HCT116 (cell line): ENCODE results near the gene NGEF. TPM values are rescaled to one million over a fixed set of nuclear protein-coding genes. Genes with fewer than 3 reads are reported as not detected.

Source experiments
- ATAC-seq: fragments of 200-7000 bp; cut with Tn5 transposase; 2 replicates; pipeline ENCODE4 v1.9.1; 2020; ENCODE audit warnings: mild to moderate bottlenecking, moderate library complexity
- BruUV-seq: library from RNA; stranded (reverse); fragments of 400-500 nt; replicated peaks from 2 replicates; lab custom pipeline; 2021; lab: Mats Ljungman, UMichigan
- CTCF ChIA-PET: fragments of 300-600 bp; sonication (Branson Sonifier 250); formaldehyde crosslinking; loops from one replicate; lab custom pipeline; 2021; ENCODE audit warnings: antibody characterized with exemption; lab: Charles Lee
- POLR2A ChIA-PET: fragments of 300-600, 350-600 bp; sonication (Branson Sonifier 250); formaldehyde crosslinking; loops from one replicate; lab custom pipeline; 2021; ENCODE audit warnings: antibody characterized with exemption; lab: Charles Lee
- RAD21 ChIA-PET, 2 experiments: fragments of 300-600 bp; sonication (Branson Sonifier 250); formaldehyde crosslinking; loops; one replicate each; lab custom pipeline; 2023; ENCODE audit warnings: low total read pairs in 2 of 2; ENCODE audit not compliant: uncharacterized antibody in 2 of 2, unreplicated experiment in 2 of 2, low non-redundant PET in 1 of 2; lab: Charles Lee
- DNase-seq: peaks from one replicate; pipeline ENCODE4 v3.0.0-alpha.2; 2010; ENCODE audit warnings: low read depth, low spot score
- H2AFZ ChIP-seq: fragments of 200-600 bp; shearing (Covaris generic), sonication (generic); 2 replicates; pipeline ENCODE4 v1.6.1; 2017; ENCODE audit warnings: low read depth, mixed run types, mixed read lengths, antibody characterized with exemption, low read length; ENCODE audit not compliant: poor library complexity, severe bottlenecking
- H3K27ac ChIP-seq: 2 replicates; pipeline ENCODE4 v1.5.1; 2012; ENCODE audit warnings: low read depth, low read length
- H3K27me3 ChIP-seq: fragments of 200-600 bp; sonication (generic); 2 replicates; pipeline ENCODE4 v1.6.1; 2016; ENCODE audit warnings: mixed run types, low read length, mixed read lengths; ENCODE audit not compliant: insufficient read depth
- H3K36me3 ChIP-seq, 2 experiments: fragments of 200-500 bp in 1 of 2; fragments of 200-600 bp in 1 of 2; sonication (Bioruptor generic) in 1 of 2; sonication (generic) in 1 of 2; 2 replicates each; pipeline versions ENCODE4 v1.5.1 to v1.6.1; 2014 to 2016; ENCODE audit warnings: low read length in 2 of 2, inconsistent platforms in 1 of 2, mixed read lengths in 1 of 2, mixed run types in 1 of 2; ENCODE audit not compliant: insufficient read depth in 2 of 2, control insufficient read depth in 1 of 2
- H3K4me1 ChIP-seq, 2 experiments: fragments of 200-600 bp in 1 of 2; sonication (generic) in 1 of 2; 2 replicates each; pipeline versions ENCODE4 v1.5.1 to v1.6.1; 2012 to 2017; ENCODE audit warnings: low read length in 2 of 2, inconsistent platforms in 1 of 2, mild to moderate bottlenecking in 1 of 2, mixed read lengths in 1 of 2, mixed run types in 1 of 2, moderate library complexity in 1 of 2; ENCODE audit not compliant: insufficient read depth in 2 of 2, control insufficient read depth in 1 of 2
- H3K4me2 ChIP-seq: fragments of 200-600 bp; sonication (generic); 2 replicates; pipeline ENCODE4 v1.6.1; 2017; ENCODE audit warnings: mixed run types, low read length, mixed read lengths
- H3K4me3 ChIP-seq, 2 experiments: fragments of 200-600 bp in 1 of 2; sonication (generic) in 1 of 2; replicated peaks in 1 of 2; 2 replicates each; pipeline ENCODE4 v1.5.1; 2011 to 2016; ENCODE audit warnings: low read length in 2 of 2, control low read depth in 1 of 2, low read depth in 1 of 2, mild to moderate bottlenecking in 1 of 2, mixed read lengths in 1 of 2, mixed run types in 1 of 2
- H3K79me2 ChIP-seq: fragments of 200-600 bp; sonication (generic); 2 replicates; pipeline ENCODE4 v1.6.1; 2017; ENCODE audit warnings: mild to moderate bottlenecking, mixed run types, low read length, moderate library complexity, mixed read lengths; ENCODE audit not compliant: insufficient read depth
- H3K9ac ChIP-seq: fragments of 200-600 bp; sonication (generic); 2 replicates; pipeline ENCODE4 v1.6.1; 2016; ENCODE audit warnings: low read length, mixed read lengths
- H3K9me2 ChIP-seq: fragments of 200-600 bp; sonication (generic), shearing (Covaris generic); 2 replicates; pipeline ENCODE4 v1.6.1; 2017; ENCODE audit warnings: mixed run types, mild to moderate bottlenecking, moderate library complexity; ENCODE audit not compliant: insufficient read depth
- H3K9me3 ChIP-seq, 2 experiments: fragments of 200-500 bp in 1 of 2; fragments of 200-600 bp in 1 of 2; sonication (Bioruptor generic) in 1 of 2; sonication (generic) in 1 of 2; 2 replicates each; pipeline ENCODE4 v1.6.1; 2014 to 2017; ENCODE audit warnings: low read length in 2 of 2, mixed read lengths in 2 of 2, inconsistent platforms in 1 of 2, low read depth in 1 of 2, mild to moderate bottlenecking in 1 of 2, mixed run types in 1 of 2, moderate library complexity in 1 of 2; ENCODE audit not compliant: control insufficient read depth in 1 of 2, insufficient read depth in 1 of 2
- H4K20me1 ChIP-seq: fragments of 200-600 bp; sonication (generic), shearing (Covaris generic); 2 replicates; pipeline ENCODE4 v1.6.1; 2017; ENCODE audit warnings: mixed run types, mild to moderate bottlenecking, moderate library complexity; ENCODE audit not compliant: insufficient read depth
- ATF3 ChIP-seq: IDR thresholded peaks from 2 replicates; pipeline ENCODE4 v1.6.1; 2012
- ELF1 ChIP-seq: IDR thresholded peaks from 2 replicates; pipeline ENCODE4 v1.6.1; 2012; ENCODE audit warnings: low read depth, borderline replicate concordance
- FOSL1 ChIP-seq: IDR thresholded peaks from 2 replicates; pipeline ENCODE4 v1.6.1; 2012; ENCODE audit warnings: low read depth
- POLR2AphosphoS5 ChIP-seq: IDR thresholded peaks from 2 replicates; pipeline ENCODE4 v1.6.1; 2011; ENCODE audit warnings: mild to moderate bottlenecking, low read depth, low read length, moderate library complexity
- RAD21 ChIP-seq: IDR thresholded peaks from 2 replicates; pipeline ENCODE4 v1.6.1; 2012; ENCODE audit warnings: low read depth, mild to moderate bottlenecking
- SIN3A ChIP-seq: IDR thresholded peaks from 2 replicates; pipeline ENCODE4 v1.6.1; 2012; ENCODE audit warnings: low read depth
- SP1 ChIP-seq: IDR thresholded peaks from 2 replicates; pipeline ENCODE4 v1.6.1; 2012; ENCODE audit warnings: low read depth
- TCF7L2 ChIP-seq: IDR thresholded peaks from 2 replicates; pipeline ENCODE4 v1.7.0; 2011; ENCODE audit warnings: borderline replicate concordance, inconsistent platforms; ENCODE audit not compliant: insufficient read depth, insufficient read length; ENCODE audit errors: extremely low read depth
- YY1 ChIP-seq: IDR thresholded peaks from 2 replicates; pipeline ENCODE4 v1.6.1; 2011; ENCODE audit warnings: low read length, low read depth, moderate library complexity, mild to moderate bottlenecking; ENCODE audit not compliant: insufficient replicate concordance; ENCODE audit errors: extremely low read depth
- ZBTB33 ChIP-seq: IDR thresholded peaks from 2 replicates; pipeline ENCODE4 v1.6.1; 2011; ENCODE audit warnings: mild to moderate bottlenecking, low read length, moderate library complexity; ENCODE audit not compliant: insufficient replicate concordance; ENCODE audit errors: extremely low read depth
- intact Hi-C: fragments of 100-400 bp; cut with micrococcal nuclease; formaldehyde crosslinking; loops from 2 replicates; pipeline ENCODE4 v1.10.0; 2022
- total RNA-seq: library from RNA; stranded (reverse); gene quantifications from one replicate; pipeline ENCODE4 v1.2.1, GENCODE V29; 2021; ENCODE audit not compliant: unreplicated experiment
- TF ChIP-seq, protein P1 (sequence below): IDR thresholded peaks from 2 replicates; pipeline ENCODE4 v1.6.1; 2012; ENCODE audit warnings: low read depth

Gene NGEF
- total RNA-seq, 1 experiment from 2014 or later: 12.6 TPM

- Histone ChIP-seq H3K79me2 (no peaks in the 10 kb centered on the region), H3K4me3 (no peak overlapping the region), H4K20me1 (no peaks in the 10 kb centered on the region), H3K27me3 (no peaks in the 10 kb centered on the region), H3K36me3 (no peaks in the 10 kb centered on the region), H3K4me2 (no peak overlapping the region), H3K9ac (no peak overlapping the region), H3K27ac (no peak overlapping the region), H3K4me1 (peaks cover 2 to 5% of the 10 kb centered on the region in 2 experiments; a peak in 2 of 4 replicates), H3K9me2 (no peaks in the 10 kb centered on the region), H2AFZ (no peak overlapping the region), H3K9me3 (no peaks in the 10 kb centered on the region)
- intact Hi-C loops: no loop called here
- TF ChIP-seq SP1: no peak
- TF ChIP-seq ATF3: no peak
- TF ChIP-seq ZBTB33: no peak
- no peak for TF ChIP-seq POLR2AphosphoS5
- no peak for TF ChIP-seq SIN3A
- ChIA-PET POLR2A (no interaction called here), RAD21 (no interaction called here), CTCF (no interaction called here)
- DNase-seq (no peak), ATAC-seq (no peak)
- no TSS peak for BruUV-seq
These were observed 2.1 kb upstream of the NGEF start for GRCh38 chr2:233015019-233015645.

GRCh38 chr2:233013650-233014049 is 594 bp upstream of the NGEF start:
- no peak overlapping the region for H2AFZ ChIP-seq
- no peak overlapping the region for H3K9ac ChIP-seq

More at GRCh38 chr2:233013650-233014049, 594 bp upstream of the NGEF start:
- H4K20me1 ChIP-seq: no peaks in the 10 kb centered on the region
- POLR2A ChIA-PET: no interaction called here
- DNase-seq: no peak
- no TSS peak for BruUV-seq
- H3K4me2 ChIP-seq: no peak overlapping the region
- H3K4me1 ChIP-seq: peaks cover 2 to 5% of the 10 kb centered on the region in 2 experiments; a peak in 2 of 4 replicates
- H3K9me2 ChIP-seq: no peaks in the 10 kb centered on the region
- RAD21 ChIA-PET: no interaction called here
- no peak overlapping the region for H3K4me3 ChIP-seq
- TF ChIP-seq YY1 (no peak), TCF7L2 (no peak), RAD21 (no peak), ELF1 (no peak), ATF3 (no peak), SP1 (no peak), SIN3A (no peak), FOSL1 (no peak)
- TF ChIP-seq, protein P1, sequence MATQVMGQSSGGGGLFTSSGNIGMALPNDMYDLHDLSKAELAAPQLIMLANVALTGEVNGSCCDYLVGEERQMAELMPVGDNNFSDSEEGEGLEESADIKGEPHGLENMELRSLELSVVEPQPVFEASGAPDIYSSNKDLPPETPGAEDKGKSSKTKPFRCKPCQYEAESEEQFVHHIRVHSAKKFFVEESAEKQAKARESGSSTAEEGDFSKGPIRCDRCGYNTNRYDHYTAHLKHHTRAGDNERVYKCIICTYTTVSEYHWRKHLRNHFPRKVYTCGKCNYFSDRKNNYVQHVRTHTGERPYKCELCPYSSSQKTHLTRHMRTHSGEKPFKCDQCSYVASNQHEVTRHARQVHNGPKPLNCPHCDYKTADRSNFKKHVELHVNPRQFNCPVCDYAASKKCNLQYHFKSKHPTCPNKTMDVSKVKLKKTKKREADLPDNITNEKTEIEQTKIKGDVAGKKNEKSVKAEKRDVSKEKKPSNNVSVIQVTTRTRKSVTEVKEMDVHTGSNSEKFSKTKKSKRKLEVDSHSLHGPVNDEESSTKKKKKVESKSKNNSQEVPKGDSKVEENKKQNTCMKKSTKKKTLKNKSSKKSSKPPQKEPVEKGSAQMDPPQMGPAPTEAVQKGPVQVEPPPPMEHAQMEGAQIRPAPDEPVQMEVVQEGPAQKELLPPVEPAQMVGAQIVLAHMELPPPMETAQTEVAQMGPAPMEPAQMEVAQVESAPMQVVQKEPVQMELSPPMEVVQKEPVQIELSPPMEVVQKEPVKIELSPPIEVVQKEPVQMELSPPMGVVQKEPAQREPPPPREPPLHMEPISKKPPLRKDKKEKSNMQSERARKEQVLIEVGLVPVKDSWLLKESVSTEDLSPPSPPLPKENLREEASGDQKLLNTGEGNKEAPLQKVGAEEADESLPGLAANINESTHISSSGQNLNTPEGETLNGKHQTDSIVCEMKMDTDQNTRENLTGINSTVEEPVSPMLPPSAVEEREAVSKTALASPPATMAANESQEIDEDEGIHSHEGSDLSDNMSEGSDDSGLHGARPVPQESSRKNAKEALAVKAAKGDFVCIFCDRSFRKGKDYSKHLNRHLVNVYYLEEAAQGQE: no peak
- no peak overlapping the region for H3K27ac ChIP-seq
- intact Hi-C loops: no loop called here
- no peak for ATAC-seq
- no peaks in the 10 kb centered on the region for H3K36me3 ChIP-seq
- H3K79me2 ChIP-seq: no peaks in the 10 kb centered on the region
- no peaks in the 10 kb centered on the region for H3K9me3 ChIP-seq
- H3K27me3 ChIP-seq: no peaks in the 10 kb centered on the region
- CTCF ChIA-PET: no interaction called here
